Liver (tissue), 9 donors: ENCODE results near the gene COMMD6. TPM values are rescaled to one million over a fixed set of nuclear protein-coding genes. Genes with fewer than 3 reads are reported as not detected.

Source experiments
- DNase-seq: peaks from one replicate; pipeline ENCODE4 v3.0.0-alpha.2; 2017; ENCODE audit warnings: low spot score
- H3K27ac ChIP-seq, 2 donors: one replicate each; pipeline ENCODE4 v1.7.0; 2013; ENCODE audit warnings: inconsistent platforms in 2 of 2, low read length in 2 of 2, control low read depth in 1 of 2, low read depth in 1 of 2, mild to moderate bottlenecking in 1 of 2
- H3K27me3 ChIP-seq, 4 donors: one replicate each; pipeline versions ENCODE4 v1.6.1 to v1.7.0; 2013; ENCODE audit warnings: low read length in 3 of 4, inconsistent platforms in 1 of 4, mild to moderate bottlenecking in 1 of 4, moderate library complexity in 1 of 4; ENCODE audit not compliant: control insufficient read depth in 4 of 4, insufficient read depth in 4 of 4
- H3K36me3 ChIP-seq, 4 donors: one replicate each; pipeline versions ENCODE4 v1.6.1 to v1.7.0; 2013; ENCODE audit warnings: low read length in 3 of 4, mild to moderate bottlenecking in 3 of 4, low read depth in 1 of 4, moderate library complexity in 1 of 4; ENCODE audit not compliant: control insufficient read depth in 4 of 4, insufficient read depth in 3 of 4
- H3K4me1 ChIP-seq, 4 donors: one replicate each; pipeline versions ENCODE4 v1.6.1 to v1.7.0; 2013; ENCODE audit warnings: low read length in 3 of 4, mild to moderate bottlenecking in 3 of 4, moderate library complexity in 1 of 4; ENCODE audit not compliant: control insufficient read depth in 4 of 4, insufficient read depth in 4 of 4
- H3K4me3 ChIP-seq, 3 donors: one replicate each; pipeline versions ENCODE4 v1.6.1 to v1.7.0; 2013; ENCODE audit warnings: low read length in 3 of 3, control low read depth in 1 of 3, low read depth in 1 of 3, mild to moderate bottlenecking in 1 of 3
- H3K9ac ChIP-seq, 2 donors: one replicate each; pipeline ENCODE4 v1.7.0; 2013; ENCODE audit warnings: low read length in 2 of 2, mild to moderate bottlenecking in 2 of 2, moderate library complexity in 2 of 2, control low read depth in 1 of 2, low read depth in 1 of 2
- H3K9me3 ChIP-seq, 4 donors: one replicate each; pipeline versions ENCODE4 v1.6.1 to v1.7.0; 2013; ENCODE audit warnings: low read length in 3 of 4; ENCODE audit not compliant: control insufficient read depth in 4 of 4
- ATF3 ChIP-seq: IDR thresholded peaks from 2 replicates; pipeline ENCODE4 v1.6.1; 2016; ENCODE audit warnings: antibody characterized with exemption
- CTCF ChIP-seq: fragments of 150-350 bp; IDR thresholded peaks from 2 replicates; pipeline ENCODE4 v1.5.1; 2017; ENCODE audit warnings: improper control_type of control experiment, low read depth, low read length; ENCODE audit not compliant: missing input control
- EGR1 ChIP-seq, 2 donors: IDR thresholded peaks; 2 replicates each; pipeline ENCODE4 v1.6.1; 2016 to 2018; ENCODE audit warnings: antibody characterized with exemption in 2 of 2, low read depth in 2 of 2
- FOXA2 ChIP-seq: IDR thresholded peaks from 2 replicates; pipeline ENCODE4 v1.6.1; 2016; ENCODE audit warnings: antibody characterized with exemption
- GABPA ChIP-seq, 2 donors: IDR thresholded peaks in 1 of 2; conservative IDR thresholded peaks in 1 of 2; 2 replicates each; pipeline ENCODE4 v1.6.1; 2016; ENCODE audit warnings: antibody characterized with exemption in 2 of 2, mild to moderate bottlenecking in 1 of 2, moderate library complexity in 1 of 2
- HNF4A ChIP-seq, 2 donors: conservative IDR thresholded peaks; 2 replicates each; pipeline ENCODE4 v1.6.1; 2016; ENCODE audit warnings: antibody characterized with exemption in 2 of 2, mild to moderate bottlenecking in 2 of 2
- HNF4G ChIP-seq: IDR thresholded peaks from 2 replicates; pipeline ENCODE4 v1.6.1; 2016; ENCODE audit warnings: antibody characterized with exemption
- JUND ChIP-seq, 2 donors: IDR thresholded peaks; 2 replicates each; pipeline ENCODE4 v1.6.1; 2016; ENCODE audit warnings: antibody characterized with exemption in 2 of 2
- NR2F2 ChIP-seq: IDR thresholded peaks from 2 replicates; pipeline ENCODE4 v1.6.1; 2016; ENCODE audit warnings: antibody characterized with exemption
- RAD21 ChIP-seq, 2 donors: IDR thresholded peaks; 2 replicates each; pipeline ENCODE4 v1.6.1; 2016; ENCODE audit warnings: antibody characterized with exemption in 2 of 2, mild to moderate bottlenecking in 2 of 2
- REST ChIP-seq: IDR thresholded peaks from 2 replicates; pipeline ENCODE4 v1.6.1; 2016; ENCODE audit warnings: antibody characterized with exemption, mild to moderate bottlenecking
- RXRA ChIP-seq, 2 donors: IDR thresholded peaks; 2 replicates each; pipeline ENCODE4 v1.6.1; 2017 to 2018; ENCODE audit warnings: antibody characterized with exemption in 2 of 2, mild to moderate bottlenecking in 1 of 2
- SP1 ChIP-seq: IDR thresholded peaks from 2 replicates; pipeline ENCODE4 v1.6.1; 2018; ENCODE audit warnings: antibody characterized with exemption, mild to moderate bottlenecking
- TAF1 ChIP-seq: conservative IDR thresholded peaks from 2 replicates; pipeline ENCODE4 v1.6.1; 2016; ENCODE audit warnings: antibody characterized with exemption, mild to moderate bottlenecking
- YY1 ChIP-seq: IDR thresholded peaks from 2 replicates; pipeline ENCODE4 v1.6.1; 2016; ENCODE audit warnings: antibody characterized with exemption, mild to moderate bottlenecking
- ZBTB33 ChIP-seq: IDR thresholded peaks from 2 replicates; pipeline ENCODE4 v1.6.1; 2016; ENCODE audit warnings: antibody characterized with exemption
- WGBS: extraction: QIAGEN DNeasy Blood & Tissue Kit; methylation state at CpG from one replicate; pipeline ENCODE4 v1.1.7; 2013; 5-methylcytosine and 5-hydroxymethylcytosine counted together
- polyA plus RNA-seq, 2 donors: library from polyadenylated mRNA; stranded (reverse) in 1 of 2; unstranded in 1 of 2; fragments of 200-250 nt in 1 of 2; fragments of >200 nt in 1 of 2; fragmentation: Nextera tagmentation in 1 of 2; extraction: Ambion mirVana in 1 of 2; gene quantifications; one replicate each; pipeline versions ENCODE4 v1.2.1 to v1.2.3, GENCODE V29; 2013 to 2015
- total RNA-seq, 2 donors: library from RNA; depleted of rRNA; stranded (reverse); fragments of >200 nt; gene quantifications; one replicate each; pipeline ENCODE4 v1.2.3, GENCODE V29; 2014
- donor health status: healthy.
- donor health status: healthy.
- donor health status: healthy.
- donor health status: healthy.
- donor health status: healthy.

The COMMD6 gene
- total and polyA plus RNA-seq, 4 donors = 10.1 to 149 (median 44.4) TPM

GRCh38 chr13:75491376-75491775 lies 46.3 kb downstream of the COMMD6 start:
- H3K36me3 ChIP-seq = no peaks in the 10 kb centered on the region
- peaks cover 0 to 13% (median 4%) of the 10 kb centered on the region in 4 donors for H3K4me1 ChIP-seq
- H3K9ac ChIP-seq = no peak overlapping the region
- no peak overlapping the region for H3K4me3 ChIP-seq
- no peak overlapping the region for H3K27ac ChIP-seq
- no peaks in the 10 kb centered on the region for H3K9me3 ChIP-seq
- no peaks in the 10 kb centered on the region for H3K27me3 ChIP-seq
- no peak for DNase-seq
- WGBS = 92% methylated on average over 2 of the region's 2 CpGs
- TF ChIP-seq SP1 (no peak), GABPA (IDR thresholded peaks at IDR 0.05 in 1 of 2, conservative IDR thresholded peaks at IDR 0.05 in 1 of 2) (no peak), CTCF (no peak), ZBTB33 (no peak), JUND (IDR thresholded peaks at IDR 0.05) (no peak), HNF4A (conservative IDR thresholded peaks at IDR 0.05) (no peak), NR2F2 (no peak), HNF4G (no peak), RAD21 (IDR thresholded peaks at IDR 0.05) (no peak), RXRA (IDR thresholded peaks at IDR 0.05) (no peak), TAF1 (no peak), EGR1 (IDR thresholded peaks at IDR 0.05; ENCODE audit: low read depth in 2 of 2) (no peak), YY1 (no peak), FOXA2 (no peak), REST (no peak), ATF3 (no peak)
